ENCODE results near the gene FAM219A.

GRCh38 chr9:34496149-34496712 lies 37.9 kb upstream of the FAM219A start:
- TF ChIP-seq CTCF (conservative IDR thresholded peaks at IDR 0.05 in 1 of 2, IDR thresholded peaks at IDR 0.05 in 1 of 2; ENCODE audit: extremely low read depth in 1 of 2, insufficient read depth in 1 of 2, low read depth in 1 of 2, low read length in 2 of 2) (no peak), EZH2 (IDR thresholded peaks at IDR 0.05; ENCODE audit: borderline replicate concordance, low read length) (no peak)

Measured in mammary epithelial cell (primary cell).